HEK293 (cell line): ENCODE measurements around the gene SIGLEC12.

Source experiments
- CTCF ChIA-PET: fragments of 350-600 bp; formaldehyde crosslinking; extraction: SDS; loops from one replicate; lab custom pipeline; 2021; ENCODE audit warnings: antibody characterized with exemption; lab: Yijun Ruan, JAX
- POLR2A ChIA-PET: fragments of 300-600 bp; formaldehyde crosslinking; extraction: SDS; loops from one replicate; lab custom pipeline; 2020; ENCODE audit warnings: antibody characterized with exemption, inconsistent platforms; lab: Yijun Ruan, JAX
- H3K27ac ChIP-seq: fragments of 200-500 bp; sonication (Bioruptor generic); 2 replicates; pipeline ENCODE4 v1.5.1; 2014; ENCODE audit warnings: low read depth, low read length, control low read depth, inconsistent platforms; ENCODE audit errors: extremely low read depth
- H3K36me3 ChIP-seq, 2 experiments: fragments of 200-500 bp in 1 of 2; sonication (Bioruptor generic) in 1 of 2; 1 replicate in 1 of 2; 2 replicates in 1 of 2; pipeline ENCODE4 v1.5.1; 2014 to 2017; ENCODE audit warnings: inconsistent platforms in 2 of 2, low read length in 2 of 2; ENCODE audit not compliant: control insufficient read depth in 2 of 2, insufficient read depth in 1 of 2
- H3K4me1 ChIP-seq: fragments of 200-500 bp; sonication (Bioruptor generic); 2 replicates; pipeline ENCODE4 v1.5.1; 2014; ENCODE audit warnings: mild to moderate bottlenecking, low read length, inconsistent platforms; ENCODE audit not compliant: control insufficient read depth, insufficient read depth
- H3K4me3 ChIP-seq: 2 replicates; pipeline ENCODE4 v1.5.1; 2011; ENCODE audit warnings: low read depth, mild to moderate bottlenecking, control low read depth, low read length, moderate library complexity
- H3K9me3 ChIP-seq: fragments of 200-500 bp; sonication (Bioruptor generic); 2 replicates; pipeline ENCODE4 v1.5.1; 2014; ENCODE audit warnings: low read depth, low read length, inconsistent platforms; ENCODE audit not compliant: control insufficient read depth, insufficient read depth
- HOXD13 ChIP-seq: sonication (generic); formaldehyde crosslinking; IDR thresholded peaks from 2 replicates; pipeline ENCODE4 v1.8.0; 2022; ENCODE audit warnings: missing genetic modification reagents, borderline replicate concordance
- KLF16 ChIP-seq: fragments of 450-650 bp; formaldehyde crosslinking; IDR thresholded peaks from 2 replicates; pipeline ENCODE4 v1.5.1; 2017; ENCODE audit warnings: missing biosample characterization, missing genetic modification characterization
- KLF9 ChIP-seq: fragments of 450-650 bp; formaldehyde crosslinking; IDR thresholded peaks from 2 replicates; pipeline ENCODE4 v1.5.1; 2016; ENCODE audit warnings: missing biosample characterization, missing genetic modification characterization, low read depth
- SCRT2 ChIP-seq: fragments of 450-650 bp; formaldehyde crosslinking; IDR thresholded peaks from 2 replicates; pipeline ENCODE4 v1.5.1; 2016; ENCODE audit warnings: missing biosample characterization, missing genetic modification characterization
- SETDB1 ChIP-seq: IDR thresholded peaks from one replicate; pipeline ENCODE4 v1.6.1; 2017; ENCODE audit warnings: mild to moderate bottlenecking, low read length, moderate library complexity, mixed read lengths; ENCODE audit not compliant: insufficient read length
- TRIM28 ChIP-seq: IDR thresholded peaks from 2 replicates; pipeline ENCODE4 v1.6.1; 2011; ENCODE audit warnings: low read length, control low read depth, borderline replicate concordance
- YY1 ChIP-seq: fragments of 450-650 bp; formaldehyde crosslinking; IDR thresholded peaks from 2 replicates; pipeline ENCODE4 v1.5.1; 2018; ENCODE audit warnings: missing biosample characterization, missing genetic modification characterization
- ZNF121 ChIP-seq: fragments of 450-650 bp; formaldehyde crosslinking; IDR thresholded peaks from 2 replicates; pipeline ENCODE4 v1.5.1; 2016; ENCODE audit warnings: missing biosample characterization, missing genetic modification characterization
- ZNF16 ChIP-seq: fragments of 450-650 bp; formaldehyde crosslinking; IDR thresholded peaks from 2 replicates; pipeline ENCODE4 v1.5.1; 2016; ENCODE audit warnings: low read depth, missing biosample characterization, missing genetic modification characterization
- ZNF248 ChIP-seq: fragments of 450-650 bp; formaldehyde crosslinking; IDR thresholded peaks from 2 replicates; pipeline ENCODE4 v1.5.1; 2017; ENCODE audit warnings: missing biosample characterization, missing genetic modification characterization
- ZNF555 ChIP-seq: fragments of 450-650 bp; formaldehyde crosslinking; conservative IDR thresholded peaks from 2 replicates; pipeline ENCODE4 v1.5.1; 2017; ENCODE audit warnings: missing biosample characterization, mild to moderate bottlenecking, missing genetic modification characterization, inconsistent platforms
- ZNF791 ChIP-seq: fragments of 450-650 bp; formaldehyde crosslinking; IDR thresholded peaks from 2 replicates; pipeline ENCODE4 v1.5.1; 2016; ENCODE audit warnings: missing biosample characterization, missing genetic modification characterization
- TF ChIP-seq, protein P1 (sequence below): fragments of 450-650 bp; formaldehyde crosslinking; IDR thresholded peaks from 2 replicates; pipeline ENCODE4 v1.5.1; 2016; ENCODE audit warnings: missing biosample characterization, missing genetic modification characterization
- TF ChIP-seq, protein P2 (sequence below): fragments of 450-650 bp; formaldehyde crosslinking; IDR thresholded peaks from 2 replicates; pipeline ENCODE4 v1.5.1; 2016; ENCODE audit warnings: missing biosample characterization, missing genetic modification characterization
- TF ChIP-seq, protein P3 (sequence below): fragments of 450-650 bp; formaldehyde crosslinking; IDR thresholded peaks from 2 replicates; pipeline ENCODE4 v1.5.0; 2017; ENCODE audit warnings: missing biosample characterization, missing genetic modification characterization, borderline replicate concordance

SIGLEC12 gene

DNA sequence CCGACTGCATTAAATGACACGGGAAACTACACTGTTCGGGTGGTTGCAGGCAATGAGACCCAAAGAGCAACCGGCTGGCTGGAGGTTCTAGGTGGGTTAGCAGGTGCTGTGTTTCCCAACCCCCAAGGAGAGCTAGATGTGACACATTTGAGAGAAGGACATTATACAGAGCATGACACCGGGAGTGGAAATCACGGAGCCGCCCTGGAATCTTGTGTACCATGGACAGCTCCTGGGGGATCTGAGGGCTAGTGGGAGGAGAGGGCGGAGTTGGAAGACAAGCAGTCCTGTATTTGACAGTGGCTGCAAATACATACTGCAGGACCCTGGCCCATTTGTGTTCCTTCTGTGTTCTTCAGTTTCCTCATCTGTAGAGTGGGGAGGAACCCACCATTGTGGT is 21.0 kb downstream of the SIGLEC12 start:
- Histone ChIP-seq H3K9me3 (no peaks in the 10 kb centered on the region), H3K36me3 (no peaks in the 10 kb centered on the region), H3K27ac (no peak overlapping the region), H3K4me3 (no peak overlapping the region), H3K4me1 (no peaks in the 10 kb centered on the region)
- no peak for TF ChIP-seq HOXD13 (CRISPR knock-in tag)
- TF ChIP-seq, protein P1, sequence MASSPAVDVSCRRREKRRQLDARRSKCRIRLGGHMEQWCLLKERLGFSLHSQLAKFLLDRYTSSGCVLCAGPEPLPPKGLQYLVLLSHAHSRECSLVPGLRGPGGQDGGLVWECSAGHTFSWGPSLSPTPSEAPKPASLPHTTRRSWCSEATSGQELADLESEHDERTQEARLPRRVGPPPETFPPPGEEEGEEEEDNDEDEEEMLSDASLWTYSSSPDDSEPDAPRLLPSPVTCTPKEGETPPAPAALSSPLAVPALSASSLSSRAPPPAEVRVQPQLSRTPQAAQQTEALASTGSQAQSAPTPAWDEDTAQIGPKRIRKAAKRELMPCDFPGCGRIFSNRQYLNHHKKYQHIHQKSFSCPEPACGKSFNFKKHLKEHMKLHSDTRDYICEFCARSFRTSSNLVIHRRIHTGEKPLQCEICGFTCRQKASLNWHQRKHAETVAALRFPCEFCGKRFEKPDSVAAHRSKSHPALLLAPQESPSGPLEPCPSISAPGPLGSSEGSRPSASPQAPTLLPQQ = no peak
- TF ChIP-seq SCRT2 (tag by site-specific recombination) = 0 out of 2 replicates have a peak, but pooled peaks have one; percentile 46
- TF ChIP-seq KLF16 (tag by site-specific recombination) = no peak
- no peak for TF ChIP-seq SETDB1
- TF ChIP-seq, protein P2, sequence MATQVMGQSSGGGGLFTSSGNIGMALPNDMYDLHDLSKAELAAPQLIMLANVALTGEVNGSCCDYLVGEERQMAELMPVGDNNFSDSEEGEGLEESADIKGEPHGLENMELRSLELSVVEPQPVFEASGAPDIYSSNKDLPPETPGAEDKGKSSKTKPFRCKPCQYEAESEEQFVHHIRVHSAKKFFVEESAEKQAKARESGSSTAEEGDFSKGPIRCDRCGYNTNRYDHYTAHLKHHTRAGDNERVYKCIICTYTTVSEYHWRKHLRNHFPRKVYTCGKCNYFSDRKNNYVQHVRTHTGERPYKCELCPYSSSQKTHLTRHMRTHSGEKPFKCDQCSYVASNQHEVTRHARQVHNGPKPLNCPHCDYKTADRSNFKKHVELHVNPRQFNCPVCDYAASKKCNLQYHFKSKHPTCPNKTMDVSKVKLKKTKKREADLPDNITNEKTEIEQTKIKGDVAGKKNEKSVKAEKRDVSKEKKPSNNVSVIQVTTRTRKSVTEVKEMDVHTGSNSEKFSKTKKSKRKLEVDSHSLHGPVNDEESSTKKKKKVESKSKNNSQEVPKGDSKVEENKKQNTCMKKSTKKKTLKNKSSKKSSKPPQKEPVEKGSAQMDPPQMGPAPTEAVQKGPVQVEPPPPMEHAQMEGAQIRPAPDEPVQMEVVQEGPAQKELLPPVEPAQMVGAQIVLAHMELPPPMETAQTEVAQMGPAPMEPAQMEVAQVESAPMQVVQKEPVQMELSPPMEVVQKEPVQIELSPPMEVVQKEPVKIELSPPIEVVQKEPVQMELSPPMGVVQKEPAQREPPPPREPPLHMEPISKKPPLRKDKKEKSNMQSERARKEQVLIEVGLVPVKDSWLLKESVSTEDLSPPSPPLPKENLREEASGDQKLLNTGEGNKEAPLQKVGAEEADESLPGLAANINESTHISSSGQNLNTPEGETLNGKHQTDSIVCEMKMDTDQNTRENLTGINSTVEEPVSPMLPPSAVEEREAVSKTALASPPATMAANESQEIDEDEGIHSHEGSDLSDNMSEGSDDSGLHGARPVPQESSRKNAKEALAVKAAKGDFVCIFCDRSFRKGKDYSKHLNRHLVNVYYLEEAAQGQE (tag by site-specific recombination) = peak; percentile 95
- TF ChIP-seq KLF9 = no peak
- CTCF ChIA-PET = interaction anchor here (0.7 to 1.2 kb wide), 3 partner anchors 8 to 181 kb away, joined by 3 to 5 read pairs (median 3); no protein-coding TSS in a partner anchor
- POLR2A ChIA-PET = no interaction called here

DNA sequence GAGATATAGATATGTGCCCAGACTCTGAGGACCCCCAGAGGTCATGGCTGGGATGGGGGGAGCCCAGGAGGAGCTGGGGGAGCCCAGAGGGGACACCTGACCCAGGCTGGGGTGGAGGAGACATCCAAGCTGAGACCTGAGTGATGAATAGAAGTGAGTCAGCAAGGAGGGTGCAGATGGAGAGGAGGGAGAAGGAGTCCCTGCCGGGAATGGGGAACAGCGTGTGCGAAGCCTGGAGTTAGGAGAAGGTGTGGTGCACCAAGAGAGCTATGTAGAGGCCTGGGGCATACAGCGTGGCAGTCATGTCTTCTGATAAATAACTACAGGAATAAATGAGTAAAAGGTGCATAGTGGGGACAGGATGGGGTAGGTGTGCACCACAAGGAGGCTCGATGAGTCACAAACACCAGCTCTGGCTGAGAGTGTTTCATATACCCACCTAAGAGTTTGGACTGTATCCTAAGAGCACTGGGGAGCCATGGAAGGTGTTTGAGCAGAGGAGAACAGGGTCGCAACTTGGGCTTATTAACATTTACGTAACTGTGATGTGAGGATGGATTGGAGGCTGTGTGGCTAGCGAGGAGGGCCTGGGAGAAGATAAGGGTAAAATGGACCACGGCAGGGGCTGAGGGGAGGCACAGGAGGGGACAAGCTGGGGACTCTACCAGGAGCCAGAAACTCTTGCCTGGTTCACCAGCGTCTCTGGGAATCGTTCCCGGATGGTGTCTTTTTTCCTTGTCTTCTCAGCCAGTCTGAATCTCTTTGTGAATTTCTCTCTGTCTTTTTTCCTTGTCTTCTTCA is 21.9 kb downstream of the SIGLEC12 start:
- ChIA-PET CTCF (interaction anchor here (0.9 kb wide), 1 partner anchor 181 kb away, joined by 3 read pairs; no protein-coding TSS in a partner anchor), POLR2A (no interaction called here)
- TF ChIP-seq ZNF16 (tag by site-specific recombination) (peak; percentile 53; the same call in 1 of the 2 replicates), ZNF555 (no peak)
- Histone ChIP-seq H3K9me3 (no peaks in the 10 kb centered on the region), H3K36me3 (no peaks in the 10 kb centered on the region), H3K4me3 (no peak overlapping the region), H3K27ac (no peak overlapping the region), H3K4me1 (no peaks in the 10 kb centered on the region)

DNA sequence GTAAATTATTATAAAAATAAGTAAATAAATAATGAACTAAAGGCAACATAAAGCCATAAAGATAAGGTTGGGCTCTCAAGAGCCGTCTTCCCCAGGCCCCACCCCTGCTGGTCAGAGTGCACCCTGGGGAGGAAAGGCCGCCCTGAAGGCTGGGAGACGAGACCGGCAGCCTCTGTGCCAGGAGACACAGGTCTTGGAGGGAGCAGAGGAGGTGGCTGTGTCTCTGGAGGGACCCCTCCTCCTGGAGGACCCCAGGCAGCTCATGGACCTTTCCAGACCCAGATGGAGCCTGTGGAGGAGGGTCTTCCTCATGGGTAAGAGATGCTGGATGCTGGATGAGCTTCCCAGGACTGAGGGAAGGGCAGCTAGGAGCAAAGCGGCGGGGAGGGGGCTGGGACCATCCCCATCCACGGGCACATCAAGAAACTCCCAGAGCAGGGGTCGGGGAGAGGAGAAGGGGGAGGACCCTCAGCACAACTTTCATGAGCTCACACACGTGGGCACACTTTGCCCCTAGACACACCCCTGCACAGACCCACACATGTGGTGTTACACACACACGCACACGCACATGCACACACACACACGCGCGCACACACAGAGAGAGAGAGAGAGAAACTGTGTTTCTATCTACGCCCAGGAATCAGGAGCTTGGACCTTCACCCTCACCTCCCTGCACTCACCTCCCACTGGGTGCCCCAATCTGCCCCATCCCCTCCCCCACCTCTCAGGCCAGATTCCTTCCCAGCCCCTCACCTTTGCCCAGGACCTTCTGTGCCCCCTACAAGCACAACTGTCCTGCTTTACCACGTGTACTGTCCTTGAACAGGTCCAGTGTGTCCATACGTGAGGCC is 23.0 kb downstream of the SIGLEC12 start, which contains the start of gene CEACAM18:
Gene CEACAM18 (plus strand): TSS at position 159 of the 854 bp plus-strand sequence.
- H3K27ac ChIP-seq = no peak within 1 kb of the TSS
- no peaks in the 10 kb centered on the region for H3K9me3 ChIP-seq
- CTCF ChIA-PET = interaction anchor here (0.6 kb wide), 1 partner anchor 26 kb away, joined by 3 read pairs; no protein-coding TSS in a partner anchor
- no peak within 1 kb of the TSS for H3K4me3 ChIP-seq
- H3K36me3 ChIP-seq = no peaks in the 10 kb centered on the region
- POLR2A ChIA-PET = no interaction called here
- TF ChIP-seq ZNF248 = no peak
- TF ChIP-seq YY1 = no peak
- TF ChIP-seq, protein P3, sequence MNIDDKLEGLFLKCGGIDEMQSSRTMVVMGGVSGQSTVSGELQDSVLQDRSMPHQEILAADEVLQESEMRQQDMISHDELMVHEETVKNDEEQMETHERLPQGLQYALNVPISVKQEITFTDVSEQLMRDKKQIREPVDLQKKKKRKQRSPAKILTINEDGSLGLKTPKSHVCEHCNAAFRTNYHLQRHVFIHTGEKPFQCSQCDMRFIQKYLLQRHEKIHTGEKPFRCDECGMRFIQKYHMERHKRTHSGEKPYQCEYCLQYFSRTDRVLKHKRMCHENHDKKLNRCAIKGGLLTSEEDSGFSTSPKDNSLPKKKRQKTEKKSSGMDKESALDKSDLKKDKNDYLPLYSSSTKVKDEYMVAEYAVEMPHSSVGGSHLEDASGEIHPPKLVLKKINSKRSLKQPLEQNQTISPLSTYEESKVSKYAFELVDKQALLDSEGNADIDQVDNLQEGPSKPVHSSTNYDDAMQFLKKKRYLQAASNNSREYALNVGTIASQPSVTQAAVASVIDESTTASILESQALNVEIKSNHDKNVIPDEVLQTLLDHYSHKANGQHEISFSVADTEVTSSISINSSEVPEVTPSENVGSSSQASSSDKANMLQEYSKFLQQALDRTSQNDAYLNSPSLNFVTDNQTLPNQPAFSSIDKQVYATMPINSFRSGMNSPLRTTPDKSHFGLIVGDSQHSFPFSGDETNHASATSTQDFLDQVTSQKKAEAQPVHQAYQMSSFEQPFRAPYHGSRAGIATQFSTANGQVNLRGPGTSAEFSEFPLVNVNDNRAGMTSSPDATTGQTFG = no peak
- TF ChIP-seq ZNF16 (tag by site-specific recombination) = no peak
- TF ChIP-seq, protein P1 = no peak
- no peak for TF ChIP-seq HOXD13 (CRISPR knock-in tag)
- TF ChIP-seq ZNF121 = no peak
- no peak for TF ChIP-seq TRIM28
- no peak for TF ChIP-seq ZNF791 (tag by site-specific recombination)
- H3K4me1 ChIP-seq = no peaks in the 10 kb centered on the region
